ENCODE measurements around the gene SCEL.

SCEL gene

DNA sequence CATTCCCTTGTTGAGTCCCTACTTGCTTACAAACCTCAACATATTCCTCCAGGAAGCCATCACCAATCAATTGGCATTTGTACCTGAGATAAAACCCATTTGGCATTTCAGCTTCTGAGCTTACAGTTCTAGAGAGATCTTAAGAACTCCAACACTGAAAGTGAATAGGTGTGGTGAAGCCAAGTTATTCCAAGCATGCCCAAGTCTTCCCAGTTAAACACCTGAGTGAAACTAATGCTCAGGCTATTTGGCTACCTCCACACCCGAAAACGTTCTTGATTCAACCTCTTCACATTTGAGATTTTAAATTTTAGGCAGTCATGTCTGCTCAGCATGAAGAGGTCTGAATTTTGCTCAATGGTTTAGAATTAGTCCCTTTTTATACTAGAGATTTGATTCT is 2.5 kb upstream of the SCEL start:
- Mint-ChIP-seq H3K27ac (no peak overlapping the region), H3K4me1 (no peaks in the 10 kb centered on the region), H3K27me3 (peaks cover 5% of the 10 kb centered on the region), H3K9me3 (no peaks in the 10 kb centered on the region), H3K4me3 (no peak overlapping the region), H3K36me3 (ENCODE audit: low read depth) (no peaks in the 10 kb centered on the region)
- ATAC-seq (no peak), DNase-seq (no peak)

DNA sequence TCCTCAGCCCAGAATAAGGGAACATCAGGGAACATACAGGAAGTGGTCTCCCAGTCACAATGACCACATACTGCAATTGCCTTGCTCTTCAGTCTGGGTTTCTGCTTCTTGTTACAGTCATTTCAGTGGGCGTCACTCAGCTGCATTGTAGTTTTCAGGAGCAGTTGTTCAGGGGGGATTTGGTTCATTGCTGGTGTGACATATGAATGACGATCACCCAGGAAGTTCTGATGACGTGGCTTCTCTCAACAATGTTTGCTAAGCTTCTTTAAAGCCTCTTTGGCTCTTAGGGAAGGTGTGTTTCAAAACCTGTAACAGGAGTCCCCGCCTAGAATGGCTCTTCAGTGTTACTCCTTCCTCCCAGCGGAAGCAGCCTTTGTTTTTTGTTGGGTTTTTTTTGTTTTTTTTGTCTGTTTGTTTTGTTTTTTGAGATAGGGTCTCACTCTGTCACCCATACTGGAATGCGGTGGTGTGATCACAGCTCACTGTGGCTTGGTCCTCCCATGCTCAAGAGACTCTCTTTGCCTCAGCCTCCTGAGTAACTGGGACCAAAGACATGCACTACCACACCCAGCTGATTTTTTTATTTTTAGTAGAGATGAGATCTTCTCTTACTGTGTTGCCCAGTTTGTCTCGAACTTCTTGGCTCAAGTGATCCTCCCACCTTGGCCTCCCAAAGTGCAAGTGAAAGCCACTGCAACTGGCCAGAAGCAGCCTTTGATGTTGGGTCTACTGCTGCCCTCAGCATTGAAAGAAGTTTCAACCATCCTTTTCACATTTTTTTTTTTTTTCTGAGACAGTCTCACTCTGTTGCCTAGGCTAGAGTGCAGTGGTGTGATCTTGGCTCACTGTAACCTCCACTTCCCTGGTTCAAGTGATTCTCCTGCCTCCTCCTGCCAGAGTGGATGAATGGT is 1.4 kb upstream of the SCEL start:
- H3K4me1 Mint-ChIP-seq: no peaks in the 10 kb centered on the region
- no peak overlapping the region for H3K4me3 Mint-ChIP-seq
- H3K36me3 Mint-ChIP-seq (ENCODE audit: low read depth): no peaks in the 10 kb centered on the region
- no peaks in the 10 kb centered on the region for H3K9me3 Mint-ChIP-seq
- H3K27me3 Mint-ChIP-seq: peaks cover 6% of the 10 kb centered on the region
- DNase-seq (no peak), ATAC-seq (no peak)
- no peak overlapping the region for H3K27ac Mint-ChIP-seq

DNA sequence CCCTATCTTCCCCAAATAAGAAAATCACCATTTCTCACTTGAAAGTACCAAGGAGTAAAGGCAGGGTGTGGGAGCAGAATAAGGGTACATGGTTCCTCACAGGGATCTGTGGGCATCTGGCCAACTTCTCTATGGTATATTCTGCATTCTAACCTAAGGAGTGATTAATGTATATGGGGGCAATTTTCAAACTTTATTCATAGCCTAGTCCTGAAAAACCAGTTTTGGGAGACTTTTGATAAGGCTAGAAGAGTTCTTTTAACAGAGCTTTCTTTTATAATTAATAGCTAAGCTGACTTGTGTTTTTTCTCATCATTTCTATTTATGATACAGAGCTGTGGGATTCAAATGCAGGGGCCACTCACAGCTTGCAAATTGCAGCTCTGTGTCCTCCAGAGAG is 852 bp downstream of the SCEL start:
- Mint-ChIP-seq H3K4me1 (no peaks in the 10 kb centered on the region), H3K27me3 (peaks cover 14% of the 10 kb centered on the region), H3K36me3 (ENCODE audit: low read depth) (no peaks in the 10 kb centered on the region), H3K9me3 (no peaks in the 10 kb centered on the region), H3K27ac (no peak overlapping the region), H3K4me3 (no peak overlapping the region)
- no peak for DNase-seq
- ATAC-seq: no peak

DNA sequence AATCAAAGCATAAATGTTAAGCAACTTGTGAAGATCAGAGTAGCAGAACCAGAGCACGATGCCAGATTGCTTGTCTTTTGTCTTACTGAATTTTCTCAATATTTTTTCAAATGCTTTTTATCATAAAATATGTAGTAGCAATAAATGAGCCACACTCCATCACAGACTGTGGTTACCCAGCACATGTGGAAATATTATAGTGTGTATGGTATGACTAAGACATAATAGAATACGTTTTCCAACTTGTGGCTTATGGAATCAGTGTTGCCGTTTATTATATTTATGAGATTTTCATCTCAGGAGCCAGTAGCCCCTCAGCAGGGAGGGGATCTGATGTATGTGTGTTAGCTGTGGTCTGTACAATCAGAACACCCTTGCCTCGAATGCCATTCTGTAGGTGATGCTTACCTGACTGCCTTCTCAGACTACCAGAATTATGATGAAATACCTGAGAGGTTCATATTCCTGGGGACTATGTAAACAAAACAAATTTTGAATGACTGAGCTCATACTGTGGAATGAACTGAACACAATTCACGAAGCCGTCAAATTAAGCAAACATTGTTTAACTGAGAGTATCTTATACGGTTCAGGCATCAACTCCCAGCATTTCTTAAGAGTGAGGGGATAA is 1.9 kb downstream of the SCEL start:
- Mint-ChIP-seq H3K4me3 (no peak overlapping the region), H3K27ac (no peak overlapping the region), H3K36me3 (ENCODE audit: low read depth) (no peaks in the 10 kb centered on the region), H3K27me3 (peaks cover 14% of the 10 kb centered on the region), H3K9me3 (no peaks in the 10 kb centered on the region), H3K4me1 (no peaks in the 10 kb centered on the region)
- no peak for DNase-seq
- ATAC-seq: no peak

- H3K4me1 Mint-ChIP-seq: no peaks in the 10 kb centered on the region
Measured at GRCh38 chr13:77543711-77544110, 8.2 kb downstream of the SCEL start.

GRCh38 chr13:77544355-77544754 is 8.8 kb downstream of the SCEL start:
- no peak for ATAC-seq
- Mint-ChIP-seq H3K9me3 (no peaks in the 10 kb centered on the region), H3K4me1 (no peaks in the 10 kb centered on the region), H3K36me3 (ENCODE audit: low read depth) (no peaks in the 10 kb centered on the region), H3K4me3 (no peak overlapping the region), H3K27ac (no peak overlapping the region), H3K27me3 (peaks cover 18% of the 10 kb centered on the region)
- DNase-seq: no peak

More at GRCh38 chr13:77543711-77544110, 8.2 kb downstream of the SCEL start:
- H3K27ac Mint-ChIP-seq: no peak overlapping the region
- DNase-seq (no peak), ATAC-seq (no peak)
- H3K27me3 Mint-ChIP-seq: peaks cover 18% of the 10 kb centered on the region
- no peaks in the 10 kb centered on the region for H3K36me3 Mint-ChIP-seq (ENCODE audit: low read depth)
- no peak overlapping the region for H3K4me3 Mint-ChIP-seq
- H3K9me3 Mint-ChIP-seq: no peaks in the 10 kb centered on the region

DNA sequence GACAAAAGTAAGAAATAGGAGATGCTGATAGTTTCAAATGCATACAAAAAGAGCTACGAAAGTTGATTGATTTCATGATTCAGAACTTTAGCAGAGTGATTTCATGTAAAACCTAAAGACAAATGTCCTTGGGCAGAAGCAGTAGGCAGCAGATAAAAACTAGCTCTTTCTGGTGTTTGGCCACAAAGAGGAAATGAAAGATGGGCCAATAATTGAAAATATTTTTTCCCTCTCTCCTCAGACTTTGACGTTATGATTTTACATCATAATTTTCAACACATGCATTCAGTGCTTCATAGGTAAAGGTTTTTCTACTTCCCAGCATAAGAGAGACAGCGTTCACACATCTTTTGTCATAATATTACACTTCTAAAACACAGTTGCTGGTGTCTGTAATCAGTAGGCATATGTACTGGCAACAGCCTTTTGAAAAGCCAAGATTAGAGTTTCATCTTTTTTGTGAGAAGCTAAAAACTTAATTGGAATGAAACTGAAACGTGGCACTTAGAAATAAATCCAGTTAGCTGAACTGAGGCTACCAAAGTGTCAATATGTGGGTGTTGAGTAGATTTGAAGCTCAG is 9.3 kb downstream of the SCEL start:
- no peaks in the 10 kb centered on the region for H3K9me3 Mint-ChIP-seq
- H3K27ac Mint-ChIP-seq: no peak overlapping the region
- H3K27me3 Mint-ChIP-seq: peaks cover 18% of the 10 kb centered on the region
- no peak for ATAC-seq
- no peak for DNase-seq
- no peak overlapping the region for H3K4me3 Mint-ChIP-seq
- H3K36me3 Mint-ChIP-seq (ENCODE audit: low read depth): no peaks in the 10 kb centered on the region
- H3K4me1 Mint-ChIP-seq: no peaks in the 10 kb centered on the region

- Mint-ChIP-seq H3K9me3 (no peaks in the 10 kb centered on the region), H3K27me3 (peaks cover 11% of the 10 kb centered on the region), H3K4me3 (no peak overlapping the region), H3K36me3 (ENCODE audit: low read depth) (no peaks in the 10 kb centered on the region), H3K4me1 (no peaks in the 10 kb centered on the region), H3K27ac (no peak overlapping the region)
- no peak for DNase-seq
- ATAC-seq: no peak
Measured at GRCh38 chr13:77545626-77546412, 10.3 kb downstream of the SCEL start.

- Mint-ChIP-seq H3K9me3 (no peaks in the 10 kb centered on the region), H3K27ac (no peak overlapping the region), H3K27me3 (peaks cover 10% of the 10 kb centered on the region), H3K4me1 (no peaks in the 10 kb centered on the region), H3K4me3 (no peak overlapping the region), H3K36me3 (ENCODE audit: low read depth) (no peaks in the 10 kb centered on the region)
- DNase-seq (no peak), ATAC-seq (no peak)
Measured at GRCh38 chr13:77548095-77548494, 12.6 kb downstream of the SCEL start.

DNA sequence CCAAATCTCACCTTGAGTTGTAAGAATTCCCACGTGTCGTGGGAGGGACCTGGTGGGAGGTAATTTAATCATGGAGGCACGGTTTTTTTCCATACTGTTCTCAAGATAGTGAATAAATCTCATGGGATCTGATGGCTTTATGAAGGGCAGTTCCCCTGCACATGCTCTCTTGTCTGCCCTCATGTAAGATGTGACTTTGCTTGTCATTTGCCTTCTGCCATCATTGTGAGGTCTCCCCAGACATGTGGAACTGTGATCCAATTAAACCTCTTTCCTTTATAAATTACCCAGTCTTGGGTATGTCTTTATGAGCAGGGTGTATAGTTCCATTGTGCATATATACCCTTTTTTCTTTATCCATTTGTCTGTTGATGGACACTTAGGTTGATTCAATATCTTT is 13.1 kb downstream of the SCEL start:
- ATAC-seq (no peak), DNase-seq (no peak)
- H3K27ac Mint-ChIP-seq: no peak overlapping the region
- no peaks in the 10 kb centered on the region for H3K4me1 Mint-ChIP-seq
- no peak overlapping the region for H3K4me3 Mint-ChIP-seq
- H3K27me3 Mint-ChIP-seq: peaks cover 9% of the 10 kb centered on the region
- no peaks in the 10 kb centered on the region for H3K9me3 Mint-ChIP-seq
- no peaks in the 10 kb centered on the region for H3K36me3 Mint-ChIP-seq (ENCODE audit: low read depth)

DNA sequence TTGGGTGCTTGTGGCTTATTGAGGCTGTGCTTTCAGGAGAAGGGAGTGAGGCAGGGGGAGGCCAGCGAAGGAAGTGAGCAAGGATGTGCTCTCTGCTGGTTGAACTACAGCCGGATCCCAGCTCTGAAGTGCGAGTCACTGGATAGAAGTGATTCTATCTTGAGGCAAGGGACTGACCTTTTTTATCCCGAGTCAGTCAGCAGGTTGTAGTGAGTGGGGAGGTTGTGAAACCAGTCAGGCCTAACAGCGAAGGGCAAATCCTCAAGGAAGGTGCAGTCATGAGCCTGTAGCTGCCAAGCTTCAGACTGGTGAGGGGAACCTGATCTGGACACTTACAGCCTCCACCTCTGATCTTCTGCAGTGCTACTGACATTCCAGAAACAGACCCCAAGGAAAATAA is 18.6 kb downstream of the SCEL start:
- no peaks in the 10 kb centered on the region for H3K27me3 Mint-ChIP-seq
- ATAC-seq (peak; percentile 10), DNase-seq (no peak)
- no peaks in the 10 kb centered on the region for H3K36me3 Mint-ChIP-seq (ENCODE audit: low read depth)
- no peak overlapping the region for H3K4me3 Mint-ChIP-seq
- no peak overlapping the region for H3K27ac Mint-ChIP-seq
- H3K4me1 Mint-ChIP-seq: peaks cover 10% of the 10 kb centered on the region
- H3K9me3 Mint-ChIP-seq: no peaks in the 10 kb centered on the region

DNA sequence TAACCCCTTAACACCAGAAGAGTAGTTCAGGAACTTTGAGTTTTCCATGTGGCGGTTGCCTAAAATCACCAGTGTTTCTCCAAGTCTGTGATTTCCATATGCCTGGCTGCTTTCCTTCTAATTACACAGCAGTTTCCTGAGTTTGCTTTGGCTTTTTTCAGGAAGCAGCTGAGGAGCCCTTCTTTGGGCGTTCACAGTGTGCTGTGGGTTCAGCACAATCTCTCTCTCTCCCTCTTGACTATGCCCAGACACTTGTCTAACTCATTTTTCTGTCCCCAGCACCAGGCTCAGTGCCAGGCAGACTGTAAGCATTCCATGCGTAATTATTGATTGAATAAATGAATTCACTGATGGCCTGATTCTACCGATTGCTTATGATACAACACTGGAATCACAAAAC is 19.7 kb downstream of the SCEL start:
- ATAC-seq (no peak), DNase-seq (no peak)
- no peak overlapping the region for H3K27ac Mint-ChIP-seq
- H3K4me3 Mint-ChIP-seq: no peak overlapping the region
- H3K4me1 Mint-ChIP-seq: peaks cover 16% of the 10 kb centered on the region
- H3K36me3 Mint-ChIP-seq (ENCODE audit: low read depth): no peaks in the 10 kb centered on the region
- peaks cover under 1% of the 10 kb centered on the region for H3K27me3 Mint-ChIP-seq
- no peaks in the 10 kb centered on the region for H3K9me3 Mint-ChIP-seq

GRCh38 chr13:77558016-77558415 is 22.5 kb downstream of the SCEL start:
- Mint-ChIP-seq H3K4me1 (peaks cover 16% of the 10 kb centered on the region), H3K27ac (no peak overlapping the region), H3K9me3 (no peaks in the 10 kb centered on the region), H3K27me3 (peaks cover 3% of the 10 kb centered on the region), H3K36me3 (ENCODE audit: low read depth) (no peaks in the 10 kb centered on the region), H3K4me3 (no peak overlapping the region)
- ATAC-seq (no peak), DNase-seq (no peak)

GRCh38 chr13:77563111-77563510 is 27.6 kb downstream of the SCEL start:
- H3K36me3 Mint-ChIP-seq (ENCODE audit: low read depth): no peaks in the 10 kb centered on the region
- no peak overlapping the region for H3K4me3 Mint-ChIP-seq
- ATAC-seq (no peak), DNase-seq (no peak)
- peaks cover 3% of the 10 kb centered on the region for H3K27me3 Mint-ChIP-seq
- H3K4me1 Mint-ChIP-seq: peaks cover 14% of the 10 kb centered on the region
- H3K27ac Mint-ChIP-seq: no peak overlapping the region
- no peaks in the 10 kb centered on the region for H3K9me3 Mint-ChIP-seq

All from activated naive CD8-positive, alpha-beta T cell treated with anti-CD3 and anti-CD28 coated beads, Interleukin-2, amount 50 U/mL, for 24 hours (primary cell).